Progenitor cell of endocrine pancreas (in vitro differentiated cells): ENCODE data around the gene TNFAIP8. TPM values are rescaled to one million over a fixed set of nuclear protein-coding genes. Genes with fewer than 3 reads are reported as not detected.

ENCODE experiments used
- DNase-seq: peaks from one replicate; pipeline ENCODE4 v3.0.0; 2021; ENCODE audit warnings: low spot score; ENCODE audit not compliant: unreplicated experiment
- H3K27ac Mint-ChIP-seq: 2 replicates; pipeline ENCODE4 v1.8.0; 2021; ENCODE audit warnings: mild to moderate bottlenecking, moderate library complexity, mixed read lengths
- H3K27me3 Mint-ChIP-seq: 2 replicates; pipeline ENCODE4 v1.8.0; 2021; ENCODE audit warnings: mixed read lengths
- H3K36me3 Mint-ChIP-seq: 2 replicates; pipeline ENCODE4 v1.8.0; 2022; ENCODE audit warnings: mixed read lengths; ENCODE audit not compliant: insufficient read depth
- H3K4me1 Mint-ChIP-seq: 2 replicates; pipeline ENCODE4 v1.8.0; 2021; ENCODE audit warnings: low read depth, mixed read lengths
- H3K4me3 Mint-ChIP-seq: 2 replicates; pipeline ENCODE4 v1.8.0; 2021; ENCODE audit warnings: low read depth, mild to moderate bottlenecking, moderate library complexity, mixed read lengths
- H3K9me3 Mint-ChIP-seq: 2 replicates; pipeline ENCODE4 v1.8.0; 2021; ENCODE audit warnings: low read depth, mixed read lengths
- CTCF ChIP-seq: fragments of 200-600 bp; sonication (generic); IDR thresholded peaks from one replicate; pipeline ENCODE4 v1.5.0; 2021; ENCODE audit warnings: antibody characterized with exemption, mild to moderate bottlenecking; ENCODE audit not compliant: unreplicated experiment
- total RNA-seq: library from RNA; stranded (reverse); gene quantifications from 2 replicates; pipeline ENCODE4 v1.2.1, GENCODE V29; 2021

Gene TNFAIP8
- total RNA-seq, 1 donor from 2014 or later, result 8.0 TPM

- Mint-ChIP-seq H3K36me3 (no peaks in the 10 kb centered on the region), H3K4me3 (no peak overlapping the region), H3K4me1 (peaks cover 19% of the 10 kb centered on the region), H3K27me3 (no peaks in the 10 kb centered on the region), H3K9me3 (no peaks in the 10 kb centered on the region), H3K27ac (no peak overlapping the region)
- no peak for DNase-seq
- no peak for TF ChIP-seq CTCF
Observed at GRCh38 chr5:119383008-119383407, 27.2 kb downstream of the TNFAIP8 start.

GRCh38 chr5:119385136-119385535 is 29.3 kb downstream of the TNFAIP8 start:
- Mint-ChIP-seq H3K27ac (no peak overlapping the region), H3K9me3 (no peaks in the 10 kb centered on the region), H3K4me1 (peaks cover 31% of the 10 kb centered on the region), H3K4me3 (no peak overlapping the region), H3K36me3 (no peaks in the 10 kb centered on the region), H3K27me3 (no peaks in the 10 kb centered on the region)
- no peak for DNase-seq
- no peak for TF ChIP-seq CTCF

GRCh38 chr5:119385536-119386128 is 29.8 kb downstream of the TNFAIP8 start:
- H3K4me1 Mint-ChIP-seq, result peaks cover 31% of the 10 kb centered on the region
- no peak for TF ChIP-seq CTCF
- H3K27me3 Mint-ChIP-seq, result no peaks in the 10 kb centered on the region
- H3K36me3 Mint-ChIP-seq, result no peaks in the 10 kb centered on the region
- DNase-seq, result no peak
- H3K9me3 Mint-ChIP-seq, result no peaks in the 10 kb centered on the region
- H3K4me3 Mint-ChIP-seq, result no peak overlapping the region
- no peak overlapping the region for H3K27ac Mint-ChIP-seq

- Mint-ChIP-seq H3K4me1 (peaks cover 31% of the 10 kb centered on the region), H3K27me3 (no peaks in the 10 kb centered on the region), H3K4me3 (no peak overlapping the region), H3K9me3 (no peaks in the 10 kb centered on the region), H3K27ac (no peak overlapping the region), H3K36me3 (no peaks in the 10 kb centered on the region)
- TF ChIP-seq CTCF, result no peak
- no peak for DNase-seq
Observed at GRCh38 chr5:119386596-119387344, 31.0 kb downstream of the TNFAIP8 start.

- peaks cover 1% of the 10 kb centered on the region for H3K36me3 Mint-ChIP-seq
- no peak overlapping the region for H3K4me3 Mint-ChIP-seq
- H3K27ac Mint-ChIP-seq, result no peak overlapping the region
- peaks cover 31% of the 10 kb centered on the region for H3K4me1 Mint-ChIP-seq
- DNase-seq, result no peak
- TF ChIP-seq CTCF, result no peak
- H3K27me3 Mint-ChIP-seq, result no peaks in the 10 kb centered on the region
- H3K9me3 Mint-ChIP-seq, result no peaks in the 10 kb centered on the region
Observed at GRCh38 chr5:119387945-119388618, 32.3 kb downstream of the TNFAIP8 start.
